MM.1S (cell line): ENCODE results near the gene LAMA4.

ENCODE experiments used
- EZH2 ChIP-seq: fragments of 300-600 bp; sonication (generic); optimal IDR thresholded peaks from 2 replicates; pipeline ENCODE3; 2017; ENCODE audit warnings: low read depth, mild to moderate bottlenecking, antibody characterized with exemption, low read length, mixed read lengths
- TF ChIP-seq, protein P1 (sequence below): fragments of 300-600 bp; sonication (generic); IDR thresholded peaks from 2 replicates; pipeline ENCODE4 v1.5.1; 2016; ENCODE audit warnings: antibody characterized with exemption, low read length, mixed read lengths

GRCh38 chr6:112062966-112063365, 191.4 kb downstream of the LAMA4 start:
- TF ChIP-seq, protein P1, sequence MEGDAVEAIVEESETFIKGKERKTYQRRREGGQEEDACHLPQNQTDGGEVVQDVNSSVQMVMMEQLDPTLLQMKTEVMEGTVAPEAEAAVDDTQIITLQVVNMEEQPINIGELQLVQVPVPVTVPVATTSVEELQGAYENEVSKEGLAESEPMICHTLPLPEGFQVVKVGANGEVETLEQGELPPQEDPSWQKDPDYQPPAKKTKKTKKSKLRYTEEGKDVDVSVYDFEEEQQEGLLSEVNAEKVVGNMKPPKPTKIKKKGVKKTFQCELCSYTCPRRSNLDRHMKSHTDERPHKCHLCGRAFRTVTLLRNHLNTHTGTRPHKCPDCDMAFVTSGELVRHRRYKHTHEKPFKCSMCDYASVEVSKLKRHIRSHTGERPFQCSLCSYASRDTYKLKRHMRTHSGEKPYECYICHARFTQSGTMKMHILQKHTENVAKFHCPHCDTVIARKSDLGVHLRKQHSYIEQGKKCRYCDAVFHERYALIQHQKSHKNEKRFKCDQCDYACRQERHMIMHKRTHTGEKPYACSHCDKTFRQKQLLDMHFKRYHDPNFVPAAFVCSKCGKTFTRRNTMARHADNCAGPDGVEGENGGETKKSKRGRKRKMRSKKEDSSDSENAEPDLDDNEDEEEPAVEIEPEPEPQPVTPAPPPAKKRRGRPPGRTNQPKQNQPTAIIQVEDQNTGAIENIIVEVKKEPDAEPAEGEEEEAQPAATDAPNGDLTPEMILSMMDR: no peak
- no peak for TF ChIP-seq EZH2
